HepG2 (cell line): ENCODE data around the gene DLEC1. TPM values are rescaled to one million over a fixed set of nuclear protein-coding genes. Genes with fewer than 3 reads are reported as not detected.
A peak's percentile ranks its signal among the peaks of the same experiment; 100 is the strongest.

ENCODE experiments used
- ATAC-seq: fragments of 200-7000 bp; cut with Tn5 transposase; 3 replicates; pipeline ENCODE4 v1.9.1; 2020; ENCODE audit warnings: mild to moderate bottlenecking, moderate library complexity
- BruUV-seq: library from RNA; stranded (reverse); fragments of 400-500 nt; replicated peaks from 2 replicates; lab custom pipeline; 2021; lab: Mats Ljungman, UMichigan
- CTCF ChIA-PET: fragments of 300-600 bp; formaldehyde crosslinking; extraction: SDS; loops from one replicate; lab custom pipeline; 2021; ENCODE audit warnings: low total read pairs, inconsistent platforms, low intra/inter-chr PET ratio; lab: Yijun Ruan, JAX
- POLR2A ChIA-PET: fragments of 350-600 bp; sonication (Branson Sonifier 250); formaldehyde crosslinking; loops from one replicate; lab custom pipeline; 2020; ENCODE audit warnings: antibody characterized with exemption, inconsistent platforms; lab: Yijun Ruan, JAX
- DNase-seq: peaks from one replicate; pipeline ENCODE4 v3.0.0-alpha.2; 2015; ENCODE audit warnings: low spot score
- FAIRE-seq: peaks from 3 replicates; lab custom pipeline; 2011; peaks lifted over from hg19 to GRCh38; lab: Jason Lieb, UNC
- H2AFZ ChIP-seq: one replicate; pipeline ENCODE4 v1.6.1; 2011; ENCODE audit warnings: low read length, inconsistent platforms
- H3K27ac ChIP-seq: fragments of 300-600 bp; 3 replicates; pipeline ENCODE4 v1.8.0; 2011; ENCODE audit warnings: mixed run types, mild to moderate bottlenecking, mixed read lengths, low read length, inconsistent platforms; ENCODE audit not compliant: insufficient read depth; ENCODE audit errors: extremely low read length
- H3K27me3 ChIP-seq, 2 experiments: fragments of 200-600 bp in 1 of 2; 2 replicates in 1 of 2; 3 replicates in 1 of 2; pipeline versions ENCODE4 v1.6.0 to v1.8.0; 2011; ENCODE audit warnings: low read length in 2 of 2, mild to moderate bottlenecking in 2 of 2, moderate library complexity in 2 of 2, inconsistent platforms in 1 of 2; ENCODE audit not compliant: insufficient read depth in 2 of 2, control insufficient read depth in 1 of 2
- H3K36me3 ChIP-seq, 2 experiments: fragments of 200-600 bp in 1 of 2; replicated peaks in 1 of 2; 2 replicates in 1 of 2; 3 replicates in 1 of 2; pipeline versions ENCODE4 v1.5.1 to v1.8.0; 2011; ENCODE audit warnings: low read length in 2 of 2, inconsistent platforms in 1 of 2; ENCODE audit not compliant: insufficient read depth in 2 of 2, control insufficient read depth in 1 of 2
- H3K4me1 ChIP-seq: 2 replicates; pipeline ENCODE4 v1.5.1; 2012; ENCODE audit warnings: low read length, inconsistent platforms; ENCODE audit not compliant: insufficient read depth
- H3K4me2 ChIP-seq: 2 replicates; pipeline ENCODE4 v1.6.0; 2011; ENCODE audit warnings: low read depth, low read length, inconsistent platforms
- H3K4me3 ChIP-seq, 3 experiments: fragments of 200-600 bp in 1 of 3; sonication (generic), shearing (Covaris generic) in 1 of 3; replicated peaks in 1 of 3; 2 replicates each; pipeline ENCODE4 v1.5.1; 2011 to 2016; ENCODE audit warnings: low read length in 3 of 3, inconsistent platforms in 2 of 3, low read depth in 2 of 3, mild to moderate bottlenecking in 2 of 3, control low read depth in 1 of 3, mixed read lengths in 1 of 3; ENCODE audit not compliant: insufficient read depth in 1 of 3
- H3K79me2 ChIP-seq: one replicate; pipeline ENCODE4 v1.6.1; 2011; ENCODE audit warnings: low read length, inconsistent platforms; ENCODE audit not compliant: insufficient read depth
- H3K9ac ChIP-seq: 2 replicates; pipeline ENCODE4 v1.6.0; 2011; ENCODE audit warnings: mild to moderate bottlenecking, low read depth, low read length, inconsistent platforms; ENCODE audit not compliant: insufficient read depth
- H3K9me3 ChIP-seq: 2 replicates; pipeline ENCODE4 v1.5.1; 2012; ENCODE audit warnings: mild to moderate bottlenecking, low read length
- H4K20me1 ChIP-seq: 2 replicates; pipeline ENCODE4 v1.6.0; 2011; ENCODE audit warnings: inconsistent platforms, mild to moderate bottlenecking, low read length, moderate library complexity; ENCODE audit not compliant: insufficient read depth
- CTCF ChIP-seq: sonication (generic); formaldehyde crosslinking; IDR thresholded peaks from 2 replicates; pipeline ENCODE4 v1.5.0; 2020; ENCODE audit warnings: mild to moderate bottlenecking, missing genetic modification reagents, moderate library complexity
- SRSF4 ChIP-seq: fragments of 200-400 bp; formaldehyde crosslinking; IDR thresholded peaks from one replicate; pipeline ENCODE4 v1.6.1; 2018; ENCODE audit warnings: mild to moderate bottlenecking, low read depth, low read length, moderate library complexity; ENCODE audit not compliant: poor library complexity, severe bottlenecking
- STAG1 ChIP-seq: sonication (generic); formaldehyde crosslinking; IDR thresholded peaks from 2 replicates; pipeline ENCODE4 v1.4.0; 2020; ENCODE audit warnings: missing genetic modification reagents
- ZFYVE20 ChIP-seq: sonication (generic); formaldehyde crosslinking; IDR thresholded peaks from 2 replicates; pipeline ENCODE4 v1.8.0; 2023; ENCODE audit warnings: low read depth, mild to moderate bottlenecking, moderate library complexity, missing genetic modification reagents, borderline replicate concordance
- ZNF773 ChIP-seq: sonication (generic); formaldehyde crosslinking; IDR thresholded peaks from 2 replicates; pipeline ENCODE4 v1.4.0; 2020; ENCODE audit warnings: missing genetic modification reagents, borderline replicate concordance
- ZSCAN21 ChIP-seq: sonication (generic); formaldehyde crosslinking; IDR thresholded peaks from 2 replicates; pipeline ENCODE4 v1.8.0; 2022; ENCODE audit warnings: mild to moderate bottlenecking, missing genetic modification reagents, moderate library complexity, borderline replicate concordance
- ZSCAN29 ChIP-seq: sonication (generic); formaldehyde crosslinking; conservative IDR thresholded peaks from 2 replicates; pipeline ENCODE4 v1.4.0; 2020; ENCODE audit warnings: mild to moderate bottlenecking, missing genetic modification reagents
- WGBS: methylation state at CpG from one replicate; pipeline ENCODE4 v1.1.6; 2017; ENCODE audit warnings: low lambda C conversion rate; 5-methylcytosine and 5-hydroxymethylcytosine counted together
- in situ Hi-C: cut with HindIII; loops from 2 replicates; pipeline ENCODE4 v1.10.0; 2017; ENCODE audit warnings: low pct_unique_long_range_greater_than_20kb; ENCODE audit not compliant: extremely low pct_ligation_motif_present
- intact Hi-C: fragments of 100-400 bp; cut with micrococcal nuclease; formaldehyde crosslinking; loops from one replicate; pipeline ENCODE4 v1.10.0; 2022; ENCODE audit not compliant: unreplicated experiment
- polyA plus RNA-seq, 8 experiments: library from polyadenylated mRNA; depleted of rRNA in 3 of 8; stranded (reverse) in 7 of 8; unstranded in 1 of 8; fragments of >200 nt; fragmentation: Illumina TruSeq in 4 of 8; extraction: Trizol in 4 of 8; gene quantifications; 2 replicates each; pipeline versions ENCODE4 v1.2.1 to v1.2.3, GENCODE V29; 2011 to 2016; ENCODE audit warnings: low read depth in 4 of 8, missing spikeins in 1 of 8, mixed read lengths in 1 of 8; ENCODE audit not compliant: insufficient read depth in 1 of 8
- total RNA-seq, 5 experiments: library from RNA; depleted of rRNA; stranded (reverse); fragments of >200 nt; fragmentation: Illumina TruSeq; extraction: Trizol; gene quantifications; 2 replicates each; pipeline ENCODE4 v1.2.3, GENCODE V29; 2016; ENCODE audit warnings: low read depth in 1 of 5

The DLEC1 gene
- total and polyA plus RNA-seq, 2 of the 13 experiments (the other 11 are each of a cell fraction or from before 2014, with no cell fraction given), result 0.09 TPM; not detected in 1

GRCh38 chr3:38039899-38040261 is 872 bp downstream of the DLEC1 start:
- no peak overlapping the region for H2AFZ ChIP-seq
- no peak overlapping the region for H3K4me2 ChIP-seq
- in situ Hi-C loops, result no loop called here
- ChIA-PET CTCF (no interaction called here), POLR2A (no interaction called here)
- no peak overlapping the region for H3K4me3 ChIP-seq
- no peak overlapping the region for H3K9ac ChIP-seq
- no peaks in the 10 kb centered on the region for H3K9me3 ChIP-seq
- no peaks in the 10 kb centered on the region for H3K36me3 ChIP-seq
- H3K27me3 ChIP-seq, result peaks cover 3 to 26% of the 10 kb centered on the region in 2 experiments; a peak in 3 of 5 replicates
- DNase-seq (no peak), FAIRE-seq (no peak), ATAC-seq (peak; percentile 77)
- no peaks in the 10 kb centered on the region for H3K4me1 ChIP-seq
- no peak overlapping the region for H3K27ac ChIP-seq
- TF ChIP-seq STAG1 (CRISPR knock-in tag), result peak; percentile 39
- no peak for TF ChIP-seq ZFYVE20 (CRISPR knock-in tag)
- no peak for TF ChIP-seq ZSCAN29 (CRISPR knock-in tag)
- no peak for TF ChIP-seq ZSCAN21 (CRISPR knock-in tag)
- peak; percentile 43 for TF ChIP-seq CTCF (CRISPR knock-in tag)
- no peak for TF ChIP-seq SRSF4
- TF ChIP-seq ZNF773 (CRISPR knock-in tag), result no peak
- intact Hi-C loops, result no loop called here
- H3K79me2 ChIP-seq, result no peaks in the 10 kb centered on the region
- no peaks in the 10 kb centered on the region for H4K20me1 ChIP-seq
- 52% methylated on average over 11 of the region's 11 CpGs for WGBS
- no TSS peak for BruUV-seq
